ENCODE results near the gene TCEAL4. TPM values are rescaled to one million over a fixed set of nuclear protein-coding genes. Genes with fewer than 3 reads are reported as not detected.

The TCEAL4 gene
- total RNA-seq, 3 donors from 2014 or later (not counting 1 experiment from before 2014, with no cell fraction given): 3.2 to 5.2 (median 4.9) TPM

GRCh38 chrX:103608306-103608963, 23.1 kb downstream of the TCEAL4 start:
- peaks cover 7 to 16% of the 10 kb centered on the region in 2 donors for H3K4me1 Mint-ChIP-seq
- H3K4me3 ChIP-seq (ENCODE audit: low read length): peak overlapping the region; percentile 88
- no peaks in the 10 kb centered on the region for H3K9me3 Mint-ChIP-seq
- H3K27me3 ChIP-seq (ENCODE audit: control insufficient read depth, insufficient read depth, low read length): no peaks in the 10 kb centered on the region
- H3K36me3 ChIP-seq (ENCODE audit: control insufficient read depth, insufficient read depth, low read length): no peaks in the 10 kb centered on the region
- H3K27me3 Mint-ChIP-seq (ENCODE audit: low read depth in 2 of 2): peaks cover 0 to 24% of the 10 kb centered on the region in 2 donors
- H3K9me3 ChIP-seq (ENCODE audit: control insufficient read depth, insufficient read depth, low read length): no peaks in the 10 kb centered on the region
- TF ChIP-seq CTCF (IDR thresholded peaks at IDR 0.05): no peak
- H3K27ac Mint-ChIP-seq: peak overlapping the region; percentile 53 to 85
- WGBS (ENCODE audit: insufficient coverage): 11% methylated on average over 18 of the region's 21 CpGs
- ATAC-seq (no peak), DNase-seq (peak in 1 of 2 donors; percentile 14)
- peaks cover 10% of the 10 kb centered on the region for H3K4me1 ChIP-seq (ENCODE audit: control insufficient read depth, insufficient read depth, low read length)
- H3K36me3 Mint-ChIP-seq: no peaks in the 10 kb centered on the region
- H3K27ac ChIP-seq (ENCODE audit: low read length): peak overlapping the region; percentile 81
- intact Hi-C loops (cut with micrococcal nuclease): no loop called here
- H3K4me3 Mint-ChIP-seq: peak overlapping the region; percentile 62

GRCh38 chrX:103610282-103610681, 25.0 kb downstream of the TCEAL4 start:
- Mint-ChIP-seq H3K9me3 (no peaks in the 10 kb centered on the region), H3K27ac (peak overlapping the region in 1 of 2 donors; percentile 20), H3K27me3 (ENCODE audit: low read depth in 2 of 2) (peaks cover 0 to 21% of the 10 kb centered on the region in 2 donors), H3K36me3 (no peaks in the 10 kb centered on the region), H3K4me1 (peaks cover 7 to 16% of the 10 kb centered on the region in 2 donors), H3K4me3 (peak overlapping the region; percentile 1)
- no peak for TF ChIP-seq CTCF (IDR thresholded peaks at IDR 0.05)
- no peaks in the 10 kb centered on the region for H3K9me3 ChIP-seq (ENCODE audit: control insufficient read depth, insufficient read depth, low read length)
- H3K27ac ChIP-seq (ENCODE audit: low read length): no peak overlapping the region
- ATAC-seq: no peak
- intact Hi-C loops (cut with micrococcal nuclease): no loop called here
- DNase-seq: no peak
- no peaks in the 10 kb centered on the region for H3K36me3 ChIP-seq (ENCODE audit: control insufficient read depth, insufficient read depth, low read length)
- peaks cover 10% of the 10 kb centered on the region for H3K4me1 ChIP-seq (ENCODE audit: control insufficient read depth, insufficient read depth, low read length)
- WGBS (ENCODE audit: insufficient coverage): no CpG with 5 or more reads among the region's 1 CpG
- no peak overlapping the region for H3K4me3 ChIP-seq (ENCODE audit: low read length)
- no peaks in the 10 kb centered on the region for H3K27me3 ChIP-seq (ENCODE audit: control insufficient read depth, insufficient read depth, low read length)

- Mint-ChIP-seq H3K36me3 (no peaks in the 10 kb centered on the region), H3K9me3 (no peaks in the 10 kb centered on the region), H3K27ac (no peak overlapping the region), H3K27me3 (ENCODE audit: low read depth in 2 of 2) (no peaks in the 10 kb centered on the region), H3K4me1 (peaks cover 0 to 9% of the 10 kb centered on the region in 2 donors), H3K4me3 (no peak overlapping the region)
- Histone ChIP-seq H3K27ac (ENCODE audit: low read length) (no peak overlapping the region), H3K4me1 (ENCODE audit: control insufficient read depth, insufficient read depth, low read length) (peaks cover 4% of the 10 kb centered on the region), H3K27me3 (ENCODE audit: control insufficient read depth, insufficient read depth, low read length) (no peaks in the 10 kb centered on the region), H3K36me3 (ENCODE audit: control insufficient read depth, insufficient read depth, low read length) (no peaks in the 10 kb centered on the region), H3K4me3 (ENCODE audit: low read length) (no peak overlapping the region), H3K9me3 (ENCODE audit: control insufficient read depth, insufficient read depth, low read length) (no peaks in the 10 kb centered on the region)
- DNase-seq: no peak
- no peak for ATAC-seq
- intact Hi-C loops (cut with micrococcal nuclease): no loop called here
- WGBS (ENCODE audit: insufficient coverage): no CpG with 5 or more reads among the region's 1 CpG
- TF ChIP-seq CTCF (IDR thresholded peaks at IDR 0.05): no peak
These were observed 28.1 kb downstream of the TCEAL4 start for GRCh38 chrX:103613362-103613890.

Data from natural killer cell (primary cell).